HEK293 (cell line): ENCODE measurements around the gene ZBTB20.

Experiments
- CTCF ChIA-PET: fragments of 350-600 bp; formaldehyde crosslinking; extraction: SDS; loops from one replicate; lab custom pipeline; 2021; ENCODE audit warnings: antibody characterized with exemption; lab: Yijun Ruan, JAX
- POLR2A ChIA-PET: fragments of 300-600 bp; formaldehyde crosslinking; extraction: SDS; loops from one replicate; lab custom pipeline; 2020; ENCODE audit warnings: antibody characterized with exemption, inconsistent platforms; lab: Yijun Ruan, JAX
- H3K27ac ChIP-seq: fragments of 200-500 bp; sonication (Bioruptor generic); 2 replicates; pipeline ENCODE4 v1.5.1; 2014; ENCODE audit warnings: low read depth, low read length, control low read depth, inconsistent platforms; ENCODE audit errors: extremely low read depth
- H3K36me3 ChIP-seq, 2 experiments: fragments of 200-500 bp in 1 of 2; sonication (Bioruptor generic) in 1 of 2; 1 replicate in 1 of 2; 2 replicates in 1 of 2; pipeline ENCODE4 v1.5.1; 2014 to 2017; ENCODE audit warnings: inconsistent platforms in 2 of 2, low read length in 2 of 2; ENCODE audit not compliant: control insufficient read depth in 2 of 2, insufficient read depth in 1 of 2
- H3K4me1 ChIP-seq: fragments of 200-500 bp; sonication (Bioruptor generic); 2 replicates; pipeline ENCODE4 v1.5.1; 2014; ENCODE audit warnings: mild to moderate bottlenecking, low read length, inconsistent platforms; ENCODE audit not compliant: control insufficient read depth, insufficient read depth
- H3K4me3 ChIP-seq: 2 replicates; pipeline ENCODE4 v1.5.1; 2011; ENCODE audit warnings: low read depth, mild to moderate bottlenecking, control low read depth, low read length, moderate library complexity
- H3K9me3 ChIP-seq: fragments of 200-500 bp; sonication (Bioruptor generic); 2 replicates; pipeline ENCODE4 v1.5.1; 2014; ENCODE audit warnings: low read depth, low read length, inconsistent platforms; ENCODE audit not compliant: control insufficient read depth, insufficient read depth
- ATF2 ChIP-seq: fragments of 450-650 bp; formaldehyde crosslinking; IDR thresholded peaks from 2 replicates; pipeline ENCODE4 v1.5.1; 2016; ENCODE audit warnings: missing biosample characterization, missing genetic modification characterization, low read depth
- GLIS1 ChIP-seq: fragments of 450-650 bp; formaldehyde crosslinking; IDR thresholded peaks from 2 replicates; pipeline ENCODE4 v1.5.1; 2016; ENCODE audit warnings: missing biosample characterization, missing genetic modification characterization
- KLF17 ChIP-seq: fragments of 450-650 bp; formaldehyde crosslinking; IDR thresholded peaks from 2 replicates; pipeline ENCODE4 v1.5.1; 2016; ENCODE audit warnings: missing biosample characterization, missing genetic modification characterization
- YY1 ChIP-seq: fragments of 450-650 bp; formaldehyde crosslinking; IDR thresholded peaks from 2 replicates; pipeline ENCODE4 v1.5.1; 2018; ENCODE audit warnings: missing biosample characterization, missing genetic modification characterization
- ZBTB21 ChIP-seq: fragments of 450-650 bp; formaldehyde crosslinking; IDR thresholded peaks from 2 replicates; pipeline ENCODE4 v1.5.1; 2017; ENCODE audit warnings: missing biosample characterization, missing genetic modification characterization
- ZNF16 ChIP-seq: fragments of 450-650 bp; formaldehyde crosslinking; IDR thresholded peaks from 2 replicates; pipeline ENCODE4 v1.5.1; 2016; ENCODE audit warnings: low read depth, missing biosample characterization, missing genetic modification characterization
- ZNF174 ChIP-seq: fragments of 450-650 bp; formaldehyde crosslinking; IDR thresholded peaks from 2 replicates; pipeline ENCODE4 v1.5.0; 2017; ENCODE audit warnings: missing biosample characterization, mild to moderate bottlenecking, missing genetic modification characterization
- ZNF175 ChIP-seq: fragments of 450-650 bp; formaldehyde crosslinking; IDR thresholded peaks from 2 replicates; pipeline ENCODE4 v1.5.1; 2016; ENCODE audit warnings: missing biosample characterization, missing genetic modification characterization
- ZNF274 ChIP-seq, 2 experiments: fragments of 200-500 bp in 1 of 2; fragments of 450-650 bp in 1 of 2; sonication (Bioruptor generic) in 1 of 2; formaldehyde crosslinking in 1 of 2; IDR thresholded peaks; 2 replicates each; pipeline versions ENCODE4 v1.5.1 to v1.6.1; 2014 to 2016; ENCODE audit warnings: borderline replicate concordance in 1 of 2, inconsistent platforms in 1 of 2, low read length in 1 of 2, missing biosample characterization in 1 of 2, missing genetic modification characterization in 1 of 2
- ZNF292 ChIP-seq: fragments of 450-650 bp; formaldehyde crosslinking; IDR thresholded peaks from 2 replicates; pipeline ENCODE4 v1.5.1; 2016; ENCODE audit warnings: low read depth, missing biosample characterization, missing genetic modification characterization, borderline replicate concordance
- ZNF302 ChIP-seq: fragments of 450-650 bp; formaldehyde crosslinking; IDR thresholded peaks from 2 replicates; pipeline ENCODE4 v1.5.1; 2016; ENCODE audit warnings: missing biosample characterization, missing genetic modification characterization, low read depth
- ZNF335 ChIP-seq: fragments of 450-650 bp; formaldehyde crosslinking; conservative IDR thresholded peaks from 2 replicates; pipeline ENCODE4 v1.5.1; 2016; ENCODE audit warnings: missing biosample characterization, missing genetic modification characterization
- ZNF48 ChIP-seq: fragments of 450-650 bp; formaldehyde crosslinking; IDR thresholded peaks from 2 replicates; pipeline ENCODE4 v1.5.1; 2016; ENCODE audit warnings: missing biosample characterization, missing genetic modification characterization
- ZNF514 ChIP-seq: fragments of 450-650 bp; formaldehyde crosslinking; IDR thresholded peaks from 2 replicates; pipeline ENCODE4 v1.5.1; 2016; ENCODE audit warnings: missing biosample characterization, missing genetic modification characterization
- ZNF596 ChIP-seq: fragments of 450-650 bp; IDR thresholded peaks from 2 replicates; pipeline ENCODE4 v1.5.0; 2018; ENCODE audit warnings: missing biosample characterization, mild to moderate bottlenecking, missing genetic modification characterization, moderate library complexity
- ZNF610 ChIP-seq: fragments of 450-650 bp; formaldehyde crosslinking; IDR thresholded peaks from 2 replicates; pipeline ENCODE4 v1.5.1; 2016; ENCODE audit warnings: missing biosample characterization, missing genetic modification characterization, borderline replicate concordance
- ZNF621 ChIP-seq: fragments of 450-650 bp; formaldehyde crosslinking; IDR thresholded peaks from 2 replicates; pipeline ENCODE4 v1.5.1; 2017; ENCODE audit warnings: missing biosample characterization, missing genetic modification characterization
- ZNF701 ChIP-seq: fragments of 450-650 bp; formaldehyde crosslinking; IDR thresholded peaks from 2 replicates; pipeline ENCODE4 v1.5.1; 2016; ENCODE audit warnings: missing biosample characterization, missing genetic modification characterization
- ZNF747 ChIP-seq: fragments of 450-650 bp; formaldehyde crosslinking; IDR thresholded peaks from 2 replicates; pipeline ENCODE4 v1.5.1; 2016; ENCODE audit warnings: missing biosample characterization, missing genetic modification characterization
- ZNF768 ChIP-seq: fragments of 450-650 bp; formaldehyde crosslinking; IDR thresholded peaks from 2 replicates; pipeline ENCODE4 v1.5.1; 2018; ENCODE audit warnings: missing biosample characterization, mild to moderate bottlenecking, missing genetic modification characterization
- ZNF843 ChIP-seq: fragments of 450-650 bp; formaldehyde crosslinking; IDR thresholded peaks from 2 replicates; pipeline ENCODE4 v1.5.1; 2016; ENCODE audit warnings: missing biosample characterization, missing genetic modification characterization
- ZSCAN5A ChIP-seq: fragments of 450-650 bp; formaldehyde crosslinking; IDR thresholded peaks from 2 replicates; pipeline ENCODE4 v1.5.1; 2016; ENCODE audit warnings: missing biosample characterization, missing genetic modification characterization
- TF ChIP-seq, protein P1 (sequence below): fragments of 450-650 bp; formaldehyde crosslinking; IDR thresholded peaks from 2 replicates; pipeline ENCODE4 v1.5.1; 2016; ENCODE audit warnings: missing biosample characterization, missing genetic modification characterization
- TF ChIP-seq, protein P2 (sequence below): fragments of 450-650 bp; formaldehyde crosslinking; conservative IDR thresholded peaks from 2 replicates; pipeline ENCODE4 v1.5.1; 2016; ENCODE audit warnings: low read depth, missing biosample characterization, missing genetic modification characterization

The ZBTB20 gene

GRCh38 chr3:115084686-115085085 is 62.4 kb downstream of the ZBTB20 start:
- POLR2A ChIA-PET = no interaction called here
- Histone ChIP-seq H3K27ac (no peak overlapping the region), H3K4me1 (no peaks in the 10 kb centered on the region), H3K36me3 (no peaks in the 10 kb centered on the region), H3K4me3 (no peak overlapping the region), H3K9me3 (no peaks in the 10 kb centered on the region)
- TF ChIP-seq ZNF843 (no peak), GLIS1 (tag by site-specific recombination) (no peak), ZNF621 (tag by site-specific recombination) (no peak), ZNF302 (tag by site-specific recombination) (no peak), ZNF701 (tag by site-specific recombination) (no peak), ZNF48 (tag by site-specific recombination) (no peak), ZSCAN5A (tag by site-specific recombination) (no peak), YY1 (tag by site-specific recombination) (no peak), ZBTB21 (no peak), ATF2 (tag by site-specific recombination) (no peak), ZNF596 (tag by site-specific recombination) (no peak), ZNF610 (no peak)
- TF ChIP-seq, protein P1, sequence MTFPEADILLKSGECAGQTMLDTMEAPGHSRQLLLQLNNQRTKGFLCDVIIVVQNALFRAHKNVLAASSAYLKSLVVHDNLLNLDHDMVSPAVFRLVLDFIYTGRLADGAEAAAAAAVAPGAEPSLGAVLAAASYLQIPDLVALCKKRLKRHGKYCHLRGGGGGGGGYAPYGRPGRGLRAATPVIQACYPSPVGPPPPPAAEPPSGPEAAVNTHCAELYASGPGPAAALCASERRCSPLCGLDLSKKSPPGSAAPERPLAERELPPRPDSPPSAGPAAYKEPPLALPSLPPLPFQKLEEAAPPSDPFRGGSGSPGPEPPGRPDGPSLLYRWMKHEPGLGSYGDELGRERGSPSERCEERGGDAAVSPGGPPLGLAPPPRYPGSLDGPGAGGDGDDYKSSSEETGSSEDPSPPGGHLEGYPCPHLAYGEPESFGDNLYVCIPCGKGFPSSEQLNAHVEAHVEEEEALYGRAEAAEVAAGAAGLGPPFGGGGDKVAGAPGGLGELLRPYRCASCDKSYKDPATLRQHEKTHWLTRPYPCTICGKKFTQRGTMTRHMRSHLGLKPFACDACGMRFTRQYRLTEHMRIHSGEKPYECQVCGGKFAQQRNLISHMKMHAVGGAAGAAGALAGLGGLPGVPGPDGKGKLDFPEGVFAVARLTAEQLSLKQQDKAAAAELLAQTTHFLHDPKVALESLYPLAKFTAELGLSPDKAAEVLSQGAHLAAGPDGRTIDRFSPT = no peak
- TF ChIP-seq, protein P2, sequence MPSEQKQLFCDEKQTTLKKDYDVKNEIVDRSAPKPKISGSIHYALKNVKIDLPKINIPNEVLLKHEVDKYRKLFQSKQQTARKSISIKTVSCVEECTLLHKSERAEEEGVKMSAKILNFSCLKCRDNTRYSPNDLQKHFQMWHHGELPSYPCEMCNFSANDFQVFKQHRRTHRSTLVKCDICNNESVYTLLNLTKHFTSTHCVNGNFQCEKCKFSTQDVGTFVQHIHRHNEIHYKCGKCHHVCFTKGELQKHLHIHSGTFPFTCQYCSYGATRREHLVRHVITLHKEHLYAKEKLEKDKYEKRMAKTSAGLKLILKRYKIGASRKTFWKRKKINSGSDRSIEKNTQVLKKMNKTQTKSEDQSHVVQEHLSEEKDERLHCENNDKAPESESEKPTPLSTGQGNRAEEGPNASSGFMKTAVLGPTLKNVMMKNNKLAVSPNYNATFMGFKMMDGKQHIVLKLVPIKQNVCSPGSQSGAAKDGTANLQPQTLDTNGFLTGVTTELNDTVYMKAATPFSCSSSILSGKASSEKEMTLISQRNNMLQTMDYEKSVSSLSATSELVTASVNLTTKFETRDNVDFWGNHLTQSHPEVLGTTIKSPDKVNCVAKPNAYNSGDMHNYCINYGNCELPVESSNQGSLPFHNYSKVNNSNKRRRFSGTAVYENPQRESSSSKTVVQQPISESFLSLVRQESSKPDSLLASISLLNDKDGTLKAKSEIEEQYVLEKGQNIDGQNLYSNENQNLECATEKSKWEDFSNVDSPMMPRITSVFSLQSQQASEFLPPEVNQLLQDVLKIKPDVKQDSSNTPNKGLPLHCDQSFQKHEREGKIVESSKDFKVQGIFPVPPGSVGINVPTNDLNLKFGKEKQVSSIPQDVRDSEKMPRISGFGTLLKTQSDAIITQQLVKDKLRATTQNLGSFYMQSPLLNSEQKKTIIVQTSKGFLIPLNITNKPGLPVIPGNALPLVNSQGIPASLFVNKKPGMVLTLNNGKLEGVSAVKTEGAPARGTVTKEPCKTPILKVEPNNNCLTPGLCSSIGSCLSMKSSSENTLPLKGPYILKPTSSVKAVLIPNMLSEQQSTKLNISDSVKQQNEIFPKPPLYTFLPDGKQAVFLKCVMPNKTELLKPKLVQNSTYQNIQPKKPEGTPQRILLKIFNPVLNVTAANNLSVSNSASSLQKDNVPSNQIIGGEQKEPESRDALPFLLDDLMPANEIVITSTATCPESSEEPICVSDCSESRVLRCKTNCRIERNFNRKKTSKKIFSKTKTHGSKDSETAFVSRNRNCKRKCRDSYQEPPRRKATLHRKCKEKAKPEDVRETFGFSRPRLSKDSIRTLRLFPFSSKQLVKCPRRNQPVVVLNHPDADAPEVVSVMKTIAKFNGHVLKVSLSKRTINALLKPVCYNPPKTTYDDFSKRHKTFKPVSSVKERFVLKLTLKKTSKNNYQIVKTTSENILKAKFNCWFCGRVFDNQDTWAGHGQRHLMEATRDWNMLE (tag by site-specific recombination) = no peak
- CTCF ChIA-PET = interaction anchor here (0.7 to 1.5 kb wide), 2 partner anchors 43 to 368 kb away, joined by 3 to 4 read pairs; no protein-coding TSS in a partner anchor

DNA sequence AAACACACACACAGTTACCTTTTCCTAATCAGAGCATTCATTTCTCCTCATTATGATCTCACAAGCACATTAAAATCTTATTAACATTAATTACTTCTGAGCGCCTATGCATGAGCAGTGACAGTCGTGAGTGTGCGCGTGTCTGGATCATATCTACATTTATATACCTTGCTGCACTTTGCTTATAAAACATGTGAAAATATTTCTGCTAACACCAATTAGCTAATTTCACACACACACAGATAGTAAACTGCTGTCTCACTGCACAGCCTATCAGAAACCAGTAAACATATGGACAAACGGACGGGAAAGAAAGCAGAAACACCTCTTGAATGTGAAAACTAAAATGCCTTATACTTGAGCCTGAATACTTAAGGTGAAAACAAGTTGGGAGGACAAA is 64.8 kb downstream of the ZBTB20 start:
- no peaks in the 10 kb centered on the region for H3K36me3 ChIP-seq
- ChIA-PET POLR2A (no interaction called here), CTCF (no interaction called here)
- no peaks in the 10 kb centered on the region for H3K4me1 ChIP-seq
- no peaks in the 10 kb centered on the region for H3K9me3 ChIP-seq
- H3K27ac ChIP-seq = no peak overlapping the region
- H3K4me3 ChIP-seq = no peak overlapping the region
- TF ChIP-seq ZNF514 (tag by site-specific recombination) (no peak), KLF17 (tag by site-specific recombination) (no peak), ZNF174 (no peak), ZNF768 (tag by site-specific recombination) (no peak), ZNF274 (IDR thresholded peaks at IDR 0.05; ENCODE audit: low read length) (no peak), ZNF274 (tag by site-specific recombination; IDR thresholded peaks at IDR 0.05; ENCODE audit: borderline replicate concordance) (no peak), ZNF16 (tag by site-specific recombination) (no peak), ZNF175 (tag by site-specific recombination) (no peak), ZNF292 (no peak), ZNF747 (tag by site-specific recombination) (no peak), ZNF335 (tag by site-specific recombination) (no peak)
